K562 (cell line): ENCODE data around the gene PICK1. TPM values are rescaled to one million over a fixed set of nuclear protein-coding genes. Genes with fewer than 3 reads are reported as not detected.

ENCODE experiments used
- ATAC-seq: fragments of 200-7000 bp; cut with Tn5 transposase; 3 replicates; pipeline ENCODE4 v1.9.1; 2020; ENCODE audit warnings: moderate library complexity
- BruUV-seq: library from RNA; stranded (reverse); fragments of 400-500 nt; replicated peaks from 2 replicates; lab custom pipeline; 2021; lab: Mats Ljungman, UMichigan
- CTCF ChIA-PET: fragments of 300-600 bp; formaldehyde crosslinking; extraction: SDS; loops from one replicate; lab custom pipeline; 2021; ENCODE audit warnings: low intra/inter-chr PET ratio; lab: Yijun Ruan, JAX
- POLR2A ChIA-PET: fragments of 300-600, 350-650 bp; sonication (Branson Sonifier 250); formaldehyde crosslinking; extraction: SDS; loops from one replicate; lab custom pipeline; 2021; ENCODE audit warnings: antibody characterized with exemption, inconsistent platforms; lab: Yijun Ruan, JAX
- DNase-seq, 4 experiments: peaks; one replicate each; pipeline versions ENCODE4 v3.0.0 to v3.0.0-alpha.2; 2011 to 2018; ENCODE audit warnings: low spot score in 3 of 4, mixed read lengths in 3 of 4; ENCODE audit errors: extremely low read depth in 1 of 4
- FAIRE-seq: peaks from 2 replicates; lab custom pipeline; 2011; peaks lifted over from hg19 to GRCh38; lab: Jason Lieb, UNC
- H2AFZ ChIP-seq: 2 replicates; pipeline ENCODE4 v1.6.0; 2011; ENCODE audit warnings: low read depth, low read length, control low read depth, inconsistent platforms
- H3K27ac ChIP-seq: fragments of 200-600 bp; 3 replicates; pipeline ENCODE4 v1.8.0; 2011; ENCODE audit warnings: low read depth, mild to moderate bottlenecking, control low read depth, inconsistent platforms, low read length, moderate library complexity, mixed read lengths; ENCODE audit errors: extremely low read depth
- H3K27me3 ChIP-seq, 2 experiments: fragments of 300-600 bp in 1 of 2; 2 replicates in 1 of 2; 3 replicates in 1 of 2; pipeline versions ENCODE4 v1.6.0 to v1.8.0; 2011; ENCODE audit warnings: inconsistent platforms in 2 of 2, low read length in 2 of 2, mild to moderate bottlenecking in 1 of 2, mixed read lengths in 1 of 2, moderate library complexity in 1 of 2; ENCODE audit not compliant: control insufficient read depth in 2 of 2, insufficient read depth in 2 of 2
- H3K36me3 ChIP-seq: fragments of 300-600 bp; 3 replicates; pipeline ENCODE4 v1.8.0; 2011; ENCODE audit warnings: mild to moderate bottlenecking, low read length, inconsistent platforms; ENCODE audit not compliant: control insufficient read depth, insufficient read depth
- H3K4me1 ChIP-seq, 2 experiments: fragments of 200-600 bp in 1 of 2; replicated peaks in 1 of 2; 2 replicates in 1 of 2; 3 replicates in 1 of 2; pipeline versions ENCODE4 v1.5.1 to v1.8.0; 2011; ENCODE audit warnings: inconsistent platforms in 2 of 2, low read length in 2 of 2, mild to moderate bottlenecking in 1 of 2, mixed read lengths in 1 of 2, moderate library complexity in 1 of 2; ENCODE audit not compliant: control insufficient read depth in 2 of 2, insufficient read depth in 2 of 2
- H3K4me2 ChIP-seq: 2 replicates; pipeline ENCODE4 v1.6.1; 2011; ENCODE audit warnings: low read length, control low read depth, inconsistent platforms, mixed read lengths; ENCODE audit not compliant: insufficient read depth
- H3K4me3 ChIP-seq: fragments of 200-600 bp; sonication (generic), shearing (Covaris generic); 2 replicates; pipeline ENCODE4 v1.5.1; 2016; ENCODE audit warnings: control low read depth, inconsistent platforms
- H3K79me2 ChIP-seq: fragments of 200-600 bp; 3 replicates; pipeline ENCODE4 v1.8.0; 2011; ENCODE audit warnings: low read length, inconsistent platforms; ENCODE audit not compliant: control insufficient read depth, insufficient read depth
- H3K9ac ChIP-seq, 2 experiments: 2 replicates each; pipeline versions ENCODE4 v1.6.0 to v1.6.1; 2011; ENCODE audit warnings: low read depth in 2 of 2, low read length in 2 of 2, control low read depth in 1 of 2, inconsistent platforms in 1 of 2, mild to moderate bottlenecking in 1 of 2, mixed read lengths in 1 of 2; ENCODE audit not compliant: insufficient read depth in 1 of 2
- H3K9me1 ChIP-seq: one replicate; pipeline ENCODE4 v1.6.0; 2011; ENCODE audit warnings: inconsistent platforms, mild to moderate bottlenecking, low read length, moderate library complexity; ENCODE audit not compliant: control insufficient read depth, insufficient read depth
- H3K9me3 ChIP-seq: replicated peaks from 2 replicates; pipeline ENCODE4 v1.5.1; 2011; ENCODE audit warnings: low read depth, low read length, inconsistent platforms; ENCODE audit not compliant: control insufficient read depth, insufficient read depth
- H4K20me1 ChIP-seq: replicated peaks from 2 replicates; pipeline ENCODE4 v1.6.1; 2011; ENCODE audit warnings: low read length, inconsistent platforms, mixed read lengths; ENCODE audit not compliant: control insufficient read depth, insufficient read depth
- ATF4 ChIP-seq: fragments of 450-650 bp; formaldehyde crosslinking; IDR thresholded peaks from 2 replicates; pipeline ENCODE4 v1.4.0; 2022; ENCODE audit warnings: mild to moderate bottlenecking, moderate library complexity
- CTBP1 ChIP-seq: fragments of 450-650 bp; IDR thresholded peaks from 2 replicates; pipeline ENCODE4 v1.6.1; 2016; ENCODE audit warnings: borderline replicate concordance
- ETS1 ChIP-seq: conservative IDR thresholded peaks from 2 replicates; pipeline ENCODE4 v1.6.1; 2011; ENCODE audit warnings: low read depth, mild to moderate bottlenecking, low read length; ENCODE audit not compliant: control insufficient read depth
- JUNB ChIP-seq: fragments of 450-650 bp; formaldehyde crosslinking; conservative IDR thresholded peaks from 2 replicates; pipeline ENCODE4 v1.4.0; 2020; ENCODE audit warnings: mild to moderate bottlenecking
- PREB ChIP-seq: sonication (generic); formaldehyde crosslinking; IDR thresholded peaks from 2 replicates; pipeline ENCODE4 v1.8.1; 2023; ENCODE audit warnings: mild to moderate bottlenecking, missing genetic modification reagents
- RBM22 ChIP-seq: fragments of 200-400 bp; formaldehyde crosslinking; IDR thresholded peaks from 2 replicates; pipeline ENCODE4 v1.6.1; 2018; ENCODE audit warnings: low read length, low read depth; ENCODE audit not compliant: poor library complexity, severe bottlenecking
- SMAD4 ChIP-seq: fragments of 250-450 bp; sonication (Bioruptor Pico); conservative IDR thresholded peaks from 2 replicates; pipeline ENCODE4 v1.8.0; 2021; ENCODE audit warnings: inconsistent platforms, mild to moderate bottlenecking, moderate library complexity
- TCF7 ChIP-seq: sonication (generic); IDR thresholded peaks from 2 replicates; pipeline ENCODE4 v1.6.1; 2016; ENCODE audit warnings: antibody characterized with exemption, borderline replicate concordance
- YBX1 ChIP-seq: fragments of 450-650 bp; IDR thresholded peaks from 2 replicates; pipeline ENCODE4 v1.7.1; 2016; ENCODE audit warnings: mild to moderate bottlenecking
- WGBS: fragments of 100-300 bp; shearing (Covaris generic); methylation state at CpG from one replicate; pipeline ENCODE4 v1.1.6; 2016; ENCODE audit warnings: low coverage, mixed read lengths; ENCODE audit not compliant: insufficient coverage; ENCODE audit errors: missing lambda C conversion rate; 5-methylcytosine and 5-hydroxymethylcytosine counted together
- in situ Hi-C: fragments of 300-500 bp; cut with MboI; formaldehyde crosslinking; loops from 4 replicates; pipeline ENCODE4 v1.15.0; 2018; ENCODE audit warnings: inconsistent platforms, mixed read lengths
- intact Hi-C: fragments of 100-400 bp; cut with micrococcal nuclease; formaldehyde crosslinking; loops from 2 replicates; pipeline ENCODE4 v1.14.2; 2022
- polyA plus RNA-seq, 8 experiments: library from polyadenylated mRNA; depleted of rRNA in 4 of 8; stranded (reverse) in 5 of 8; unstranded in 3 of 8; fragments of >200 nt; fragmentation: Nextera tagmentation in 2 of 8; fragmentation: Illumina TruSeq in 1 of 8; extraction: Ambion mirVana in 2 of 8; extraction: Trizol in 1 of 8; gene quantifications; 2 replicates each; pipeline versions ENCODE4 v1.2.1 to v1.2.3, GENCODE V29; 2011 to 2014; ENCODE audit warnings: inconsistent platforms in 1 of 8, missing spikeins in 1 of 8
- total RNA-seq, 7 experiments: library from RNA; depleted of rRNA in 6 of 7; stranded (reverse); fragments of >200 nt in 6 of 7; fragmentation: Illumina TruSeq in 2 of 7; extraction: Trizol in 2 of 7; gene quantifications; 2 replicates each; pipeline versions ENCODE4 v1.2.1 to v1.2.3, GENCODE V29; 2011 to 2021; ENCODE audit warnings: low replicate concordance in 1 of 7

Gene PICK1
- total and polyA plus RNA-seq, 9 of the 15 experiments (the other 6 are each of a cell fraction or from before 2014, with no cell fraction given): 0.06 to 11.0 (median 7.9) TPM; not detected in 1

- no TSS peak for BruUV-seq
- Histone ChIP-seq H3K4me3 (no peak overlapping the region), H3K9me3 (no peaks in the 10 kb centered on the region), H2AFZ (no peak overlapping the region), H3K27ac (no peak overlapping the region), H4K20me1 (no peaks in the 10 kb centered on the region), H3K36me3 (no peaks in the 10 kb centered on the region), H3K9me1 (no peaks in the 10 kb centered on the region), H3K9ac (no peak overlapping the region), H3K27me3 (peaks cover 0 to 9% of the 10 kb centered on the region in 2 experiments; a peak in 1 of 5 replicates), H3K4me1 (peaks cover 0 to 26% of the 10 kb centered on the region in 2 experiments; a peak in 2 of 5 replicates)
- no peak for ATAC-seq
- 59% methylated on average over 7 of the region's 13 CpGs for WGBS
- CTCF ChIA-PET: no interaction called here
- in situ Hi-C loops: no loop called here
- POLR2A ChIA-PET: no interaction called here
- TF ChIP-seq ETS1 (no peak), RBM22 (no peak), JUNB (CRISPR knock-in tag) (no peak), TCF7 (no peak), ATF4 (CRISPR knock-in tag) (no peak), CTBP1 (no peak), SMAD4 (CRISPR knock-in tag) (no peak), YBX1 (no peak), PREB (CRISPR knock-in tag) (no peak)
- TF ChIP-seq, all 486 proteins: peak for 0
- H3K79me2 ChIP-seq: no peaks in the 10 kb centered on the region
- no peak for DNase-seq
- H3K4me2 ChIP-seq: no peak overlapping the region
- no peak for FAIRE-seq
- intact Hi-C loops: no loop called here
These were observed 18.8 kb downstream of the PICK1 start for GRCh38 chr22:38075961-38076360.
